GM12878 (cell line): Measurements from ENCODE around the gene VPS8. TPM values are rescaled to one million over a fixed set of nuclear protein-coding genes. Genes with fewer than 3 reads are reported as not detected.

Experiments
- ATAC-seq: fragments of 200-7000 bp; cut with Tn5 transposase; 3 replicates; pipeline ENCODE4 v1.9.1; 2020; ENCODE audit warnings: mild to moderate bottlenecking, moderate library complexity
- BruUV-seq: library from RNA; stranded (reverse); fragments of 400-500 nt; replicated peaks from 2 replicates; lab custom pipeline; 2021; lab: Mats Ljungman, UMichigan
- CTCF ChIA-PET: fragments of 300-600 bp; sonication (Branson Sonifier 250); formaldehyde crosslinking; extraction: SDS; loops from one replicate; lab custom pipeline; 2021; ENCODE audit warnings: inconsistent platforms; lab: Yijun Ruan, JAX
- POLR2A ChIA-PET: fragments of 350-600 bp; formaldehyde crosslinking; extraction: SDS; loops from one replicate; lab custom pipeline; 2021; ENCODE audit warnings: inconsistent platforms; lab: Charles Lee
- RAD21 ChIA-PET: fragments of 300-600 bp; sonication (Branson Sonifier 250); formaldehyde crosslinking; loops from one replicate; lab custom pipeline; 2023; ENCODE audit warnings: antibody characterized with exemption; ENCODE audit not compliant: unreplicated experiment; lab: Charles Lee
- SMC1A ChIA-PET: fragments of 300-600 bp; sonication (Branson Sonifier 250); formaldehyde crosslinking; loops from one replicate; lab custom pipeline; 2023; ENCODE audit not compliant: unreplicated experiment, uncharacterized antibody; lab: Charles Lee
- DNase-seq: peaks from one replicate; pipeline ENCODE4 v3.0.0-alpha.2; 2011; ENCODE audit warnings: low read depth, low spot score
- FAIRE-seq: peaks from 3 replicates; lab custom pipeline; 2011; peaks lifted over from hg19 to GRCh38; lab: Jason Lieb, UNC
- H2AFZ ChIP-seq: 2 replicates; pipeline ENCODE4 v1.6.0; 2011; ENCODE audit warnings: low read depth, low read length, control low read depth; ENCODE audit not compliant: control insufficient read depth
- H3K27ac ChIP-seq: 2 replicates; pipeline ENCODE4 v1.5.1; 2011; ENCODE audit warnings: control low read depth; ENCODE audit not compliant: control insufficient read depth, insufficient read depth
- H3K27me3 ChIP-seq, 2 experiments: replicated peaks in 1 of 2; 2 replicates each; pipeline versions ENCODE4 v1.6.0 to v1.6.1; 2011; ENCODE audit warnings: low read length in 1 of 2; ENCODE audit not compliant: control insufficient read depth in 2 of 2, insufficient read depth in 2 of 2
- H3K36me3 ChIP-seq, 2 experiments: 2 replicates each; pipeline ENCODE4 v1.5.1; 2011; ENCODE audit warnings: low read length in 1 of 2; ENCODE audit not compliant: control insufficient read depth in 2 of 2, insufficient read depth in 2 of 2
- H3K4me1 ChIP-seq: 2 replicates; pipeline ENCODE4 v1.6.1; 2011; ENCODE audit warnings: mild to moderate bottlenecking, low read length, moderate library complexity, mixed read lengths; ENCODE audit not compliant: control insufficient read depth, insufficient read depth
- H3K4me2 ChIP-seq: 2 replicates; pipeline ENCODE4 v1.6.0; 2011; ENCODE audit warnings: control low read depth; ENCODE audit not compliant: control insufficient read depth, insufficient read depth
- H3K4me3 ChIP-seq: fragments of 200-600 bp; sonication (generic); 2 replicates; pipeline ENCODE4 v1.5.1; 2016
- H3K79me2 ChIP-seq: 2 replicates; pipeline ENCODE4 v1.6.0; 2011; ENCODE audit warnings: low read length; ENCODE audit not compliant: control insufficient read depth, insufficient read depth
- H3K9ac ChIP-seq: 2 replicates; pipeline ENCODE4 v1.8.0; 2011; ENCODE audit warnings: low read length, control low read depth, mixed read lengths; ENCODE audit not compliant: control insufficient read depth, insufficient read depth
- H3K9me3 ChIP-seq: replicated peaks from 3 replicates; pipeline ENCODE4 v1.5.1; 2011; ENCODE audit warnings: mild to moderate bottlenecking, low read length; ENCODE audit not compliant: control insufficient read depth, insufficient read depth
- H4K20me1 ChIP-seq: 2 replicates; pipeline ENCODE4 v1.6.0; 2011; ENCODE audit not compliant: control insufficient read depth, insufficient read depth
- BHLHE40 ChIP-seq, 2 experiments: fragments of 450-650 bp in 1 of 2; IDR thresholded peaks; 2 replicates each; pipeline ENCODE4 v1.6.1; 2011 to 2017; ENCODE audit warnings: low read depth in 2 of 2, borderline replicate concordance in 1 of 2, improper control_type of control experiment in 1 of 2, low read length in 1 of 2, mild to moderate bottlenecking in 1 of 2
- CHD4 ChIP-seq: fragments of 200-600 bp; sonication (generic); IDR thresholded peaks from 2 replicates; pipeline ENCODE4 v1.6.1; 2016; ENCODE audit warnings: mild to moderate bottlenecking
- DPF2 ChIP-seq: fragments of 450-650 bp; IDR thresholded peaks from 2 replicates; pipeline ENCODE4 v1.6.1; 2017; ENCODE audit warnings: mild to moderate bottlenecking
- EZH2 ChIP-seq: IDR thresholded peaks from 2 replicates; pipeline ENCODE4 v1.6.1; 2012; ENCODE audit warnings: low read depth, mild to moderate bottlenecking, control low read depth, inconsistent platforms, low read length, borderline replicate concordance; ENCODE audit not compliant: control insufficient read depth
- FOXK2 ChIP-seq: fragments of 450-650 bp; IDR thresholded peaks from 2 replicates; pipeline ENCODE4 v1.6.1; 2017; ENCODE audit warnings: mild to moderate bottlenecking, moderate library complexity
- MTA3 ChIP-seq: IDR thresholded peaks from 2 replicates; pipeline ENCODE4 v1.6.1; 2012; ENCODE audit warnings: low read length, inconsistent platforms, borderline replicate concordance
- NFXL1 ChIP-seq: fragments of 450-650 bp; IDR thresholded peaks from 2 replicates; pipeline ENCODE4 v1.6.1; 2017; ENCODE audit warnings: antibody characterized with exemption, mild to moderate bottlenecking, borderline replicate concordance
- NFYA ChIP-seq: IDR thresholded peaks from 2 replicates; pipeline ENCODE4 v1.6.1; 2011; ENCODE audit warnings: low read depth, mild to moderate bottlenecking, low read length, improper control_type of control experiment, borderline replicate concordance
- NR2F1 ChIP-seq: fragments of 450-650 bp; conservative IDR thresholded peaks from 2 replicates; pipeline ENCODE4 v1.6.1; 2017; ENCODE audit warnings: mild to moderate bottlenecking
- PRDM15 ChIP-seq: fragments of 450-650 bp; formaldehyde crosslinking; IDR thresholded peaks from 2 replicates; pipeline ENCODE4 v1.4.0; 2020; ENCODE audit warnings: mild to moderate bottlenecking, moderate library complexity
- SUPT20H ChIP-seq: IDR thresholded peaks from 2 replicates; pipeline ENCODE4 v1.6.1; 2011; ENCODE audit warnings: low read depth, mild to moderate bottlenecking, low read length, moderate library complexity, borderline replicate concordance; ENCODE audit not compliant: control insufficient read depth
- USF2 ChIP-seq: IDR thresholded peaks from 2 replicates; pipeline ENCODE4 v1.6.1; 2011; ENCODE audit warnings: low read depth, low read length, improper control_type of control experiment, borderline replicate concordance
- ZBTB40 ChIP-seq: fragments of 450-650 bp; IDR thresholded peaks from 2 replicates; pipeline ENCODE4 v1.6.1; 2016; ENCODE audit warnings: mild to moderate bottlenecking, moderate library complexity, borderline replicate concordance
- ZNF217 ChIP-seq: fragments of 450-650 bp; IDR thresholded peaks from 2 replicates; pipeline ENCODE4 v1.6.1; 2017; ENCODE audit warnings: antibody characterized with exemption, mild to moderate bottlenecking
- WGBS: methylation state at CpG from one replicate; pipeline ENCODE4 v1.1.6; 2016; ENCODE audit warnings: low lambda C conversion rate; ENCODE audit not compliant: insufficient replicate concordance, insufficient coverage; ENCODE audit errors: missing lambda C conversion rate; 5-methylcytosine and 5-hydroxymethylcytosine counted together
- in situ Hi-C: fragments of 300-500 bp; cut with MboI; formaldehyde crosslinking; loops from 9 replicates; pipeline ENCODE4 v1.14.3; 2018; ENCODE audit warnings: mixed read lengths
- intact Hi-C: fragments of 100-400 bp; cut with micrococcal nuclease; formaldehyde crosslinking; loops from one replicate; pipeline ENCODE4 v1.14.2; 2022; ENCODE audit not compliant: unreplicated experiment
- polyA plus RNA-seq, 11 experiments: library from polyadenylated mRNA; depleted of rRNA in 4 of 11; unstranded in 6 of 11; stranded (reverse) in 5 of 11; fragments of >200 nt; fragmentation: Nextera tagmentation in 4 of 11; fragmentation: Illumina TruSeq in 1 of 11; extraction: Ambion mirVana in 4 of 11; extraction: Trizol in 1 of 11; gene quantifications; 1 replicate in 1 of 11; 2 replicates in 10 of 11; pipeline versions ENCODE4 v1.2.1 to v1.2.3, GENCODE V29; 2011 to 2016; ENCODE audit warnings: inconsistent platforms in 2 of 11, missing spikeins in 2 of 11, low read depth in 1 of 11
- total RNA-seq, 4 experiments: library from RNA; depleted of rRNA in 3 of 4; stranded (reverse); fragments of >200 nt in 3 of 4; fragmentation: Illumina TruSeq in 1 of 4; extraction: Trizol in 1 of 4; gene quantifications; 2 replicates each; pipeline versions ENCODE4 v1.2.1 to v1.2.3, GENCODE V29; 2013 to 2021

VPS8 gene
- total and polyA plus RNA-seq, 10 of the 15 experiments (the other 5 are each of a cell fraction or from before 2014, with no cell fraction given): 8.9 to 34.7 (median 20.9) TPM

DNA sequence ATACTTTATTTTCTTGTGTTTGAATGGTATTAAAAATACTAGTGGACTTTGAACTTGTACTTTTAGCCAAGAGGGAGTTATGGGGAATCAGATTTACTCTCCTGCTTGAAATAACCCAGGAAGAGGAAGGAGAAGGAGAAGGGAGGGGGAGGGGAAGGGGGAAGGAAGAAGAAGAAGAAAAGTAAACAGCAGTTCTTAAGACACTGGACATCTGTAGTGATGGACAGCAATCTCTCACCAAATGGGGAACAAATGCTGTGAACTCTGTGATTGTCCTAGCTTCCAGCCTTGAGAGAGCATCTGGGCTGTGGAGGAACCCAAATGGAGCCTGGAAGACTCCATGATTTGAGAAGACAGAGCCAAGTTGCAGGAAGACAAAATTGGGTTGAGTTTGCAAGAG lies 52.0 kb downstream of the VPS8 start (continued):
- no peak for TF ChIP-seq NFYA
- TF ChIP-seq, all 136 proteins: peak for 0

DNA sequence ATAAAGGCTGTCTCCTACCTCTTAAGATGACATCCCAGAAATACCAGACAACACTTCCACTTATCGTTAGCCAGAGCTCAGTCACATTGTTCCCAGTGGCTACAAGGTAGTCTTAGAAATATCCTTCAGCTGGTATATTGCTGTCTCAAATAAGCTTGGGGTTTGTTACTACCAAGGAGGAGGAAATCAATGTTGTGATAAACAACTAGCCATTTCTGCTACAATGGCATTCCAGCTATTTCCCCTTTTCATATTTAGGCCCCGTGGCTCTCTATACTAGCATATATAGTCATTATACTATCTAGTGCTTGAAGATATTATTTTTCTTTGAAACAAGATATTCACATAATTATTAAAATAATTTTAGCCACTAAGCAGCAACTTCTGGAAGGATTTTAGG lies 56.5 kb downstream of the VPS8 start:
- Histone ChIP-seq H3K9me3 (no peaks in the 10 kb centered on the region), H3K79me2 (no peaks in the 10 kb centered on the region), H3K27ac (no peak overlapping the region), H3K4me3 (no peak overlapping the region), H3K27me3 (no peaks in the 10 kb centered on the region), H3K4me1 (no peaks in the 10 kb centered on the region), H3K4me2 (no peak overlapping the region), H2AFZ (no peak overlapping the region), H3K36me3 (peaks cover 0 to 12% of the 10 kb centered on the region in 2 experiments; a peak in 2 of 4 replicates), H4K20me1 (no peaks in the 10 kb centered on the region), H3K9ac (no peak overlapping the region)
- SMC1A ChIA-PET: interaction anchor here (1.4 to 2.1 kb wide), 3 partner anchors 11 to 308 kb away, joined by 3 to 5 read pairs (median 5); no protein-coding TSS in a partner anchor
- 100% methylated on average over 2 of the region's 2 CpGs for WGBS
- DNase-seq: no peak
- in situ Hi-C loops (no loop called here), intact Hi-C loops (no loop called here)
- CTCF ChIA-PET: interaction anchor here (1.1 to 1.5 kb wide), 4 partner anchors 12 to 347 kb away, joined by 3 to 6 read pairs (median 4); no protein-coding TSS in a partner anchor
- BruUV-seq: no TSS peak
- ATAC-seq: no peak
- FAIRE-seq: no peak
- RAD21 ChIA-PET: no interaction called here
- POLR2A ChIA-PET: interaction anchor here (1.6 kb wide), 1 partner anchor 10 kb away, joined by 4 read pairs; no protein-coding TSS in a partner anchor
- TF ChIP-seq EZH2: no peak
- TF ChIP-seq CHD4: no peak
- TF ChIP-seq PRDM15: no peak
- TF ChIP-seq NR2F1: no peak
- no peak for TF ChIP-seq ZNF217
- TF ChIP-seq NFXL1: no peak
- TF ChIP-seq ZBTB40: no peak
- TF ChIP-seq MTA3: no peak
- TF ChIP-seq SUPT20H: no peak
- no peak for TF ChIP-seq BHLHE40 (IDR thresholded peaks at IDR 0.05; ENCODE audit: borderline replicate concordance in 1 of 2, low read depth in 2 of 2, low read length in 1 of 2)
- no peak for TF ChIP-seq FOXK2
- TF ChIP-seq DPF2: no peak
- no peak for TF ChIP-seq USF2
